GM21381 (cell line): ENCODE data around the gene FAM13B.
"Not testable (repeated sequence)": the region's sequence is repeated elsewhere in the genome, so short reads cannot be mapped to it uniquely, and the experiment has no call there.

Experiments used
- ATAC-seq: cut with Tn5 transposase; IDR thresholded peaks from one replicate; pipeline ENCODE4 v1.9.1; 2021; ENCODE audit warnings: mild to moderate bottlenecking, moderate library complexity; ENCODE audit not compliant: unreplicated experiment

FAM13B gene

GRCh38 chr5:137989419-137989818 lies 43.5 kb downstream of the FAM13B start:
- no peak for ATAC-seq

- ATAC-seq = no peak
Measured at GRCh38 chr5:137975208-137975607, 57.7 kb downstream of the FAM13B start.

- not testable (repeated sequence) for ATAC-seq
Measured at GRCh38 chr5:137970384-137970783, 62.5 kb downstream of the FAM13B start.

- ATAC-seq = no peak
Measured at GRCh38 chr5:137960819-137961218, 72.1 kb downstream of the FAM13B start.

- no peak for ATAC-seq
Measured at GRCh38 chr5:137960141-137960540, 72.7 kb downstream of the FAM13B start.

- ATAC-seq = no peak
Measured at GRCh38 chr5:137959488-137959887, 73.4 kb downstream of the FAM13B start.

GRCh38 chr5:137957948-137958347 lies 74.9 kb downstream of the FAM13B start:
- no peak for ATAC-seq

GRCh38 chr5:137954131-137954879 lies 78.6 kb downstream of the FAM13B start:
- no peak for ATAC-seq

- no peak for ATAC-seq
Measured at GRCh38 chr5:137945825-137946224, 87.1 kb downstream of the FAM13B start.

- not testable (repeated sequence) for ATAC-seq
Measured at GRCh38 chr5:137944280-137944679, 88.6 kb downstream of the FAM13B start.

GRCh38 chr5:137939331-137939730 lies 93.5 kb downstream of the FAM13B start:
- ATAC-seq = no peak

GRCh38 chr5:137938751-137939143 lies 94.1 kb downstream of the FAM13B start:
- no peak for ATAC-seq

GRCh38 chr5:137937994-137938750 lies 94.7 kb downstream of the FAM13B start:
- ATAC-seq = no peak

- no peak for ATAC-seq
Measured at GRCh38 chr5:137935694-137936093, 97.2 kb downstream of the FAM13B start.

GRCh38 chr5:137935190-137935589 lies 97.7 kb downstream of the FAM13B start:
- ATAC-seq = no peak

- no peak for ATAC-seq
Measured at GRCh38 chr5:137933491-137933911, 99.4 kb downstream of the FAM13B start.

- no peak for ATAC-seq
Measured at GRCh38 chr5:137932800-137933199, 100.1 kb downstream of the FAM13B start.

GRCh38 chr5:137923856-137924255 lies 109.0 kb downstream of the FAM13B start:
- ATAC-seq = no peak

GRCh38 chr5:137921931-137922330 lies 110.9 kb downstream of the FAM13B start:
- no peak for ATAC-seq

- ATAC-seq = no peak
Measured at GRCh38 chr5:137916923-137917322, 116.0 kb downstream of the FAM13B start.

- ATAC-seq = no peak
Measured at GRCh38 chr5:137914758-137915157, 118.1 kb downstream of the FAM13B start.

GRCh38 chr5:137902408-137903133 lies 130.3 kb downstream of the FAM13B start:
- no peak for ATAC-seq
